Measurements from ENCODE around the gene TM7SF2. TPM values are rescaled to one million over a fixed set of nuclear protein-coding genes. Genes with fewer than 3 reads are reported as not detected.

Gene TM7SF2
- total RNA-seq, 1 experiment from 2014 or later = 37.8 TPM

DNA sequence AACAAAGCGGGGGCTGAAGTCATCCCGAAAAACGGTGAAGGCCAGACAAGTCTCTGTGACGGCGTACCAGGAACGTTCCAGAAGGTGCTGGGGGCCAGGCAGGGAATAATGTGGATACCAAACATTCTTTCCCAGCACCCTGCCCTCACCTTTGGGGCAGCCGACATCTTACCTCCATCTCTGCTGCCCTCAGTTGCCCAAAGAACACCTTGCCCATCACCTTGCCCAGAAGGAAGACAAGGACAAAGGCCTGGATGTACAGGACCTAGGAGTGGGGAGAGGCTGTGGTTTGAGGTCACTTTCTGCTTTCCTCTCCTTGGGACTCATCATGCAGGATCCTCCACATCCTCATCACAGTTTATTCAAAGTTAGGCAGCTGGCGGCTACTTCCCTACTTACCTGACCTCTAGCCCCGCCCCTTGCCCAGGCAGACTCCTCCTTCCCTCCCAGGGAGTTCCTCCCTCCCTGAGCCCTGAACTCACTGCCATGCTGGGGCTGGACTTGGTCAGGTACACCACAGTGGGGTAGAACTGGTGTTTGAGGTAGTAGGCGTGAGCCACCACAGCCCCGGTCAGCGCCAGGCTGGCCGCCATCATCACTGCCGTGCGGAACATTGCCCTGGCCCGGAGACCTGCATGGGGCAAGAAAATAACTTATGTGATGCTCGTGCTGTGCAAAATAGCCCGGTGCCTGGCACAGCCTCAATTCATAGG is 21.5 kb downstream of the TM7SF2 start:
- DNase-seq (ENCODE audit: low spot score) = no peak
- Histone ChIP-seq H3K9me3 (ENCODE audit: low read depth, low read length, poor library complexity, severe bottlenecking) (no peaks in the 10 kb centered on the region), H3K27ac (ENCODE audit: low read depth, low read length, poor library complexity, severe bottlenecking) (peak overlapping the region; percentile 99), H3K27me3 (replicated peaks; ENCODE audit: insufficient read depth, low read depth, low read length, poor library complexity) (no peaks in the 10 kb centered on the region), H3K36me3 (ENCODE audit: insufficient read depth, low read length, poor library complexity, severe bottlenecking) (peaks cover 44% of the 10 kb centered on the region), H3K4me1 (ENCODE audit: insufficient read depth, low read length, poor library complexity, severe bottlenecking) (peaks cover 17% of the 10 kb centered on the region), H3K4me3 (ENCODE audit: low read depth, low read length, poor library complexity, severe bottlenecking) (peak overlapping the region; percentile 70)
- ChIA-PET CTCF (no interaction called here), POLR2A (ENCODE audit: low non-redundant PET) (interaction anchor here (0.7 kb wide), 1 partner anchor 226 kb away, joined by 4 read pairs; no protein-coding TSS in a partner anchor)
- intact Hi-C loops (cut with micrococcal nuclease; ENCODE audit: unreplicated experiment) = no loop called here
- BruUV-seq (replicated peaks) = no TSS peak
- no peak for TF ChIP-seq EZH2 (IDR thresholded peaks at IDR 0.05; ENCODE audit: borderline replicate concordance, low read depth, low read length, poor library complexity, severe bottlenecking)
- TF ChIP-seq, protein P1, sequence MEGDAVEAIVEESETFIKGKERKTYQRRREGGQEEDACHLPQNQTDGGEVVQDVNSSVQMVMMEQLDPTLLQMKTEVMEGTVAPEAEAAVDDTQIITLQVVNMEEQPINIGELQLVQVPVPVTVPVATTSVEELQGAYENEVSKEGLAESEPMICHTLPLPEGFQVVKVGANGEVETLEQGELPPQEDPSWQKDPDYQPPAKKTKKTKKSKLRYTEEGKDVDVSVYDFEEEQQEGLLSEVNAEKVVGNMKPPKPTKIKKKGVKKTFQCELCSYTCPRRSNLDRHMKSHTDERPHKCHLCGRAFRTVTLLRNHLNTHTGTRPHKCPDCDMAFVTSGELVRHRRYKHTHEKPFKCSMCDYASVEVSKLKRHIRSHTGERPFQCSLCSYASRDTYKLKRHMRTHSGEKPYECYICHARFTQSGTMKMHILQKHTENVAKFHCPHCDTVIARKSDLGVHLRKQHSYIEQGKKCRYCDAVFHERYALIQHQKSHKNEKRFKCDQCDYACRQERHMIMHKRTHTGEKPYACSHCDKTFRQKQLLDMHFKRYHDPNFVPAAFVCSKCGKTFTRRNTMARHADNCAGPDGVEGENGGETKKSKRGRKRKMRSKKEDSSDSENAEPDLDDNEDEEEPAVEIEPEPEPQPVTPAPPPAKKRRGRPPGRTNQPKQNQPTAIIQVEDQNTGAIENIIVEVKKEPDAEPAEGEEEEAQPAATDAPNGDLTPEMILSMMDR (conservative IDR thresholded peaks at IDR 0.05; ENCODE audit: low read depth, low read length) = no peak

GRCh38 chr11:65133724-65134123 is 22.1 kb downstream of the TM7SF2 start:
- Histone ChIP-seq H3K27ac (ENCODE audit: low read depth, low read length, poor library complexity, severe bottlenecking) (peak overlapping the region; percentile 99), H3K36me3 (ENCODE audit: insufficient read depth, low read length, poor library complexity, severe bottlenecking) (peaks cover 38% of the 10 kb centered on the region), H3K9me3 (ENCODE audit: low read depth, low read length, poor library complexity, severe bottlenecking) (no peaks in the 10 kb centered on the region), H3K27me3 (replicated peaks; ENCODE audit: insufficient read depth, low read depth, low read length, poor library complexity) (no peaks in the 10 kb centered on the region), H3K4me1 (ENCODE audit: insufficient read depth, low read length, poor library complexity, severe bottlenecking) (peaks cover 17% of the 10 kb centered on the region), H3K4me3 (ENCODE audit: low read depth, low read length, poor library complexity, severe bottlenecking) (peak overlapping the region; percentile 70)
- intact Hi-C loops (cut with micrococcal nuclease; ENCODE audit: unreplicated experiment) = no loop called here
- CTCF ChIA-PET = no interaction called here
- DNase-seq (ENCODE audit: low spot score) = peak; percentile 26
- POLR2A ChIA-PET (ENCODE audit: low non-redundant PET) = interaction anchor here (0.7 kb wide), 1 partner anchor 226 kb away, joined by 4 read pairs; no protein-coding TSS in a partner anchor
- no peak for TF ChIP-seq EZH2 (IDR thresholded peaks at IDR 0.05; ENCODE audit: borderline replicate concordance, low read depth, low read length, poor library complexity, severe bottlenecking)
- TF ChIP-seq, protein P1 (conservative IDR thresholded peaks at IDR 0.05; ENCODE audit: low read depth, low read length) = no peak
- BruUV-seq (replicated peaks) = TSS peak; percentile 46

DNA sequence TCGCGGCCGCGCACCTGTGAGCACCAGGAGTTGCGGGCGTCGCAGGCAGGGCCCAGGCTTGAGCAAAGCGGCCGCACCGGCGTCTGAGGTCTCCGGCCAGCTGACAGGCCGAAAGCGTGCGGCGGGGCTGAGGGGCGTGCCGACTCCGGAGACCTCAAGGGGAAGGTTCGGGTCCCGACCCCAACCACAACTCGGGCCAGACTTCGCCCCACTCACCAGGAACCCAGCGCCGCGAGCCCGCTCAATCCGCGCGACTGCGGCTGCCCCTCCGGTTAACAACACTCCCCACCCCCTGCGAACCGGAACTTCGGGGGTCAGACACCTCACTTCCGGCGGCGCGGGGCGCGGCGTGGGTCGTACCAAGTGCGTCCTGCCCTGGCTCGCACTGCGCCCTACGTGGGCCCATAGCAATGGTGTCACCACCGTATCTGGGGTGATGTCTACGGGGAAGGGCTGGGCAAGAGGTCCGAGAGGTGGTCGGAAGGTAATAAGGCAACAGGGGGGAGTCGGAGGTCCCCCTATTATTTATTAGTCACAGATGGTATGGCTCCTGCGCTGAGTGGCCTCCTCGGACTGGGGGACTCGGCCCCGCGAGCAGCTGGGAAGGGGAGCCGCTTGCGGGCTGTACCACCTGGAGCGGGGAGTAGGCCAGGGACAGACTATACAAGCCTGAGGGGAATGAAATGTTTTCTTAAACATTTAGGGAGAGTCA is 22.7 kb downstream of the TM7SF2 start, which contains the start of gene SYVN1:
TSS of gene SYVN1 (minus strand) at position 280 of the 712 bp plus-strand sequence. CDS start 918 bp downstream, outside the sequence.
- H3K27me3 ChIP-seq (replicated peaks; ENCODE audit: insufficient read depth, low read depth, low read length, poor library complexity) = no peaks in the 10 kb centered on the region
- H3K36me3 ChIP-seq (ENCODE audit: insufficient read depth, low read length, poor library complexity, severe bottlenecking) = peaks cover 34% of the 10 kb centered on the region
- no TSS peak for BruUV-seq (replicated peaks)
- TF ChIP-seq, protein P1 (conservative IDR thresholded peaks at IDR 0.05; ENCODE audit: low read depth, low read length) = no peak
- no peak for TF ChIP-seq EZH2 (IDR thresholded peaks at IDR 0.05; ENCODE audit: borderline replicate concordance, low read depth, low read length, poor library complexity, severe bottlenecking)
- peak within 1 kb of the TSS; percentile 99 for H3K27ac ChIP-seq (ENCODE audit: low read depth, low read length, poor library complexity, severe bottlenecking)
- ChIA-PET POLR2A (ENCODE audit: low non-redundant PET) (interaction anchor here (0.5 to 0.7 kb wide), 2 partner anchors 12 to 197 kb away, joined by 6 read pairs; partner anchors contain the start of genes FAU and MRPL49), CTCF (interaction anchor here (1.0 kb wide), 1 partner anchor 17 kb away, joined by 3 read pairs; the partner anchor contains the start of gene ZNHIT2)
- peak within 1 kb of the TSS; percentile 70 for H3K4me3 ChIP-seq (ENCODE audit: low read depth, low read length, poor library complexity, severe bottlenecking)
- DNase-seq (ENCODE audit: low spot score) = peak; percentile 95
- intact Hi-C loops (cut with micrococcal nuclease; ENCODE audit: unreplicated experiment) = no loop called here
- H3K9me3 ChIP-seq (ENCODE audit: low read depth, low read length, poor library complexity, severe bottlenecking) = no peaks in the 10 kb centered on the region
- peaks cover 17% of the 10 kb centered on the region for H3K4me1 ChIP-seq (ENCODE audit: insufficient read depth, low read length, poor library complexity, severe bottlenecking)
